H1 (cell line): ENCODE data around the gene ERVMER34-1. TPM values are rescaled to one million over a fixed set of nuclear protein-coding genes. Genes with fewer than 3 reads are reported as not detected.

Experiments
- CTCF ChIA-PET: fragments of 300-600 bp; sonication (Branson Sonifier 250); formaldehyde crosslinking; loops from one replicate; lab custom pipeline; 2021; ENCODE audit not compliant: partially characterized antibody; lab: Charles Lee
- POLR2A ChIA-PET: fragments of 300-600 bp; sonication (Branson Sonifier 250); formaldehyde crosslinking; loops from one replicate; lab custom pipeline; 2021; ENCODE audit warnings: inconsistent platforms; ENCODE audit not compliant: partially characterized antibody; lab: Charles Lee
- DNase-seq, 2 experiments: peaks; one replicate each; pipeline versions ENCODE4 v3.0.0 to v3.0.0-alpha.2; 2010 to 2022; ENCODE audit warnings: low spot score in 2 of 2, low read depth in 1 of 2, mixed read lengths in 1 of 2
- FAIRE-seq: peaks from 2 replicates; lab custom pipeline; 2011; peaks lifted over from hg19 to GRCh38; lab: Jason Lieb, UNC
- H2AFZ ChIP-seq: 2 replicates; pipeline ENCODE4 v1.8.1; 2012; ENCODE audit warnings: low read length, inconsistent platforms
- H2AK5ac ChIP-seq: 2 replicates; pipeline ENCODE4 v1.6.1; 2013; ENCODE audit warnings: low read depth, low read length
- H2BK120ac ChIP-seq: replicated peaks from 2 replicates; pipeline ENCODE3; 2013; ENCODE audit warnings: low read depth, low read length, inconsistent platforms
- H2BK12ac ChIP-seq: 2 replicates; pipeline ENCODE4 v1.6.1; 2013; ENCODE audit warnings: low read depth, low read length
- H2BK15ac ChIP-seq: 2 replicates; pipeline ENCODE4 v1.6.1; 2013; ENCODE audit warnings: low read length
- H2BK20ac ChIP-seq: 2 replicates; pipeline ENCODE4 v1.6.1; 2013; ENCODE audit warnings: low read length
- H2BK5ac ChIP-seq: 2 replicates; pipeline ENCODE4 v1.6.1; 2013; ENCODE audit warnings: low read depth, low read length
- H3K14ac ChIP-seq: 2 replicates; pipeline ENCODE4 v1.6.1; 2013; ENCODE audit warnings: inconsistent platforms; ENCODE audit not compliant: insufficient read length
- H3K18ac ChIP-seq: 2 replicates; pipeline ENCODE4 v1.6.1; 2013; ENCODE audit warnings: low read length; ENCODE audit errors: extremely low read depth
- H3K23ac ChIP-seq: 2 replicates; pipeline ENCODE4 v1.6.1; 2013; ENCODE audit warnings: inconsistent platforms; ENCODE audit not compliant: insufficient read length
- H3K23me2 ChIP-seq: 2 replicates; pipeline ENCODE4 v1.6.1; 2013; ENCODE audit warnings: low read depth, low read length
- H3K27ac ChIP-seq: 2 replicates; pipeline ENCODE4 v1.6.1; 2011; ENCODE audit warnings: low read depth, low read length, inconsistent platforms
- H3K27me3 ChIP-seq, 4 experiments: replicated peaks in 1 of 4; 1 replicate in 1 of 4; 2 replicates in 3 of 4; pipeline versions ENCODE4 v1.6.1 to v1.8.1; 2011 to 2013; ENCODE audit warnings: low read length in 3 of 4, mild to moderate bottlenecking in 3 of 4, inconsistent platforms in 2 of 4, mixed read lengths in 2 of 4, moderate library complexity in 1 of 4; ENCODE audit not compliant: control insufficient read depth in 3 of 4, insufficient read depth in 3 of 4; ENCODE audit errors: extremely low read depth in 1 of 4
- H3K36me3 ChIP-seq, 4 experiments: 2 replicates each; pipeline versions ENCODE4 v1.6.1 to v1.8.1; 2011 to 2013; ENCODE audit warnings: mild to moderate bottlenecking in 4 of 4, low read length in 3 of 4, moderate library complexity in 2 of 4, control low read depth in 1 of 4, inconsistent platforms in 1 of 4; ENCODE audit not compliant: insufficient read depth in 4 of 4, control insufficient read depth in 2 of 4
- H3K4ac ChIP-seq: replicated peaks from 2 replicates; pipeline ENCODE3; 2013; ENCODE audit warnings: low read length, low read depth, mixed read lengths, inconsistent platforms; ENCODE audit not compliant: insufficient read length
- H3K4me1 ChIP-seq, 4 experiments: replicated peaks in 1 of 4; 1 replicate in 1 of 4; 2 replicates in 3 of 4; pipeline versions ENCODE4 v1.6.1 to v1.8.1; 2011 to 2013; ENCODE audit warnings: low read length in 3 of 4, inconsistent platforms in 2 of 4, mixed read lengths in 1 of 4; ENCODE audit not compliant: insufficient read depth in 4 of 4, control insufficient read depth in 3 of 4
- H3K4me2 ChIP-seq, 2 experiments: 2 replicates each; pipeline versions ENCODE4 v1.6.1 to v1.8.1; 2011 to 2013; ENCODE audit warnings: low read depth in 2 of 2, low read length in 2 of 2, control low read depth in 1 of 2, inconsistent platforms in 1 of 2, mild to moderate bottlenecking in 1 of 2; ENCODE audit not compliant: insufficient read depth in 1 of 2
- H3K4me3 ChIP-seq, 4 experiments: fragments of 200-600, 300-600 bp in 1 of 4; sonication (generic), shearing (Covaris generic), sonication (Bioruptor Twin) in 1 of 4; 2 replicates each; pipeline versions ENCODE4 v1.5.1 to v1.8.1; 2011 to 2016; ENCODE audit warnings: low read length in 4 of 4, low read depth in 3 of 4, control low read depth in 2 of 4, inconsistent platforms in 2 of 4, mild to moderate bottlenecking in 2 of 4, mixed read lengths in 1 of 4, moderate library complexity in 1 of 4; ENCODE audit not compliant: insufficient read depth in 2 of 4; ENCODE audit errors: extremely low read depth in 1 of 4
- H3K56ac ChIP-seq: replicated peaks from 2 replicates; pipeline ENCODE3; 2013; ENCODE audit warnings: low read depth, mild to moderate bottlenecking, mixed read lengths, low read length, inconsistent platforms; ENCODE audit not compliant: insufficient read length
- H3K79me1 ChIP-seq: 2 replicates; pipeline ENCODE4 v1.6.1; 2013; ENCODE audit warnings: low read depth, low read length, control low read depth
- H3K79me2 ChIP-seq, 2 experiments: 2 replicates each; pipeline versions ENCODE4 v1.6.1 to v1.8.1; 2012 to 2013; ENCODE audit warnings: low read length in 2 of 2, mild to moderate bottlenecking in 2 of 2, inconsistent platforms in 1 of 2; ENCODE audit not compliant: insufficient read depth in 2 of 2, control insufficient read depth in 1 of 2
- H3K9ac ChIP-seq, 4 experiments: replicated peaks in 1 of 4; 1 replicate in 1 of 4; 2 replicates in 3 of 4; pipeline versions ENCODE4 v1.6.1 to v1.8.1; 2011 to 2013; ENCODE audit warnings: low read depth in 3 of 4, low read length in 3 of 4, control low read depth in 2 of 4, mild to moderate bottlenecking in 2 of 4, moderate library complexity in 2 of 4, inconsistent platforms in 1 of 4; ENCODE audit errors: extremely low read depth in 1 of 4
- H3K9me3 ChIP-seq, 2 experiments: 2 replicates each; pipeline versions ENCODE4 v1.6.1 to v1.8.1; 2012 to 2013; ENCODE audit warnings: mild to moderate bottlenecking in 2 of 2, moderate library complexity in 2 of 2, control low read depth in 1 of 2, inconsistent platforms in 1 of 2, low read depth in 1 of 2, low read length in 1 of 2, mixed read lengths in 1 of 2; ENCODE audit not compliant: insufficient read depth in 2 of 2
- H4K20me1 ChIP-seq, 2 experiments: replicated peaks in 1 of 2; 2 replicates each; pipeline versions ENCODE3 to v1.8.1; 2011 to 2013; ENCODE audit warnings: inconsistent platforms in 2 of 2, low read length in 2 of 2, mild to moderate bottlenecking in 1 of 2; ENCODE audit not compliant: insufficient read depth in 2 of 2, control insufficient read depth in 1 of 2
- H4K5ac ChIP-seq: 2 replicates; pipeline ENCODE4 v1.6.1; 2013; ENCODE audit warnings: low read length, low read depth, mixed read lengths, inconsistent platforms; ENCODE audit not compliant: insufficient read length
- H4K8ac ChIP-seq: 2 replicates; pipeline ENCODE4 v1.8.0; 2013; ENCODE audit warnings: mild to moderate bottlenecking, moderate library complexity, low read length, inconsistent platforms; ENCODE audit not compliant: insufficient read depth; ENCODE audit errors: extremely low read depth
- H4K91ac ChIP-seq: replicated peaks from 2 replicates; pipeline ENCODE3; 2013; ENCODE audit warnings: low read length, mixed read lengths, inconsistent platforms; ENCODE audit not compliant: insufficient read length
- CEBPB ChIP-seq: IDR thresholded peaks from 2 replicates; pipeline ENCODE4 v1.6.1; 2012; ENCODE audit warnings: low read depth, low read length
- SIRT6 ChIP-seq: IDR thresholded peaks from one replicate; pipeline ENCODE4 v1.7.1; 2012; ENCODE audit warnings: low read length, inconsistent platforms
- WGBS, 2 experiments: shearing (Covaris generic) in 1 of 2; methylation state at CpG; one replicate each; pipeline versions ENCODE4 v1.1.6 to v1.1.7; 2013 to 2015; ENCODE audit warnings: low lambda C conversion rate in 2 of 2, mixed read lengths in 2 of 2, inconsistent platforms in 1 of 2, low coverage in 1 of 2, missing lambda C conversion rate in 1 of 2; ENCODE audit not compliant: insufficient replicate concordance in 2 of 2, insufficient coverage in 1 of 2, insufficient read length in 1 of 2; ENCODE audit errors: extremely low coverage in 1 of 2, missing lambda C conversion rate in 1 of 2; 5-methylcytosine and 5-hydroxymethylcytosine counted together
- polyA plus RNA-seq, 7 experiments: library from polyadenylated mRNA; depleted of rRNA in 3 of 7; stranded (reverse) in 5 of 7; unstranded in 2 of 7; fragments of >200 nt in 5 of 7; fragments of 200-250 nt in 2 of 7; gene quantifications; 1 replicate in 5 of 7; 2 replicates in 1 of 7; 4 replicates in 1 of 7; pipeline versions ENCODE4 v1.2.1 to v1.2.3, GENCODE V29; 2011 to 2013; ENCODE audit warnings: missing spikeins in 2 of 7, mixed read lengths in 2 of 7
- total RNA-seq: library from RNA; stranded (reverse); fragmentation: NEBNext Ultra II Directional; extraction: Animal tissue kit (Norgen Biotek cat#: 25700); gene quantifications from 2 replicates; pipeline ENCODE4 v1.2.1, GENCODE V29; 2021

ERVMER34-1 gene
- total and polyA plus RNA-seq, 2 of the 8 experiments (the other 6 are each of a cell fraction or from before 2014, with no cell fraction given), result 14.2 to 34.3 TPM

- Histone ChIP-seq H2AK5ac (peak overlapping the region; percentile 94; the same call in 1 of the 2 replicates), H3K4me3 (peak overlapping the region in 3 of 4 experiments; percentile 17 to 63 (median 26); a peak in 4 of 8 replicates), H2BK120ac (peak overlapping the region; percentile 85), H2AFZ (0 out of 2 replicates have a peak overlapping the region, but pooled peaks have one; percentile 60), H3K18ac (peak overlapping the region; percentile 98; the same call in 1 of the 2 replicates), H3K4me2 (peak overlapping the region; percentile 69 to 77), H2BK5ac (peak overlapping the region; percentile 71; the same call in 1 of the 2 replicates), H4K5ac (no peak overlapping the region), H3K14ac (no peak overlapping the region), H2BK15ac (peak overlapping the region; percentile 75; the same call in 1 of the 2 replicates), H2BK20ac (no peak overlapping the region; the same call in 1 of the 2 replicates), H2BK12ac (peak overlapping the region; percentile 99), H3K79me2 (peaks cover 0 to 3% of the 10 kb centered on the region in 2 experiments; a peak in 1 of 4 replicates), H3K4me1 (no peaks in the 10 kb centered on the region; a peak in 1 of 7 replicates), H3K56ac (no peak overlapping the region), H3K23ac (no peak overlapping the region), H3K27me3 (peaks cover 0 to 18% (median 13%) of the 10 kb centered on the region in 4 experiments; a peak in 6 of 7 replicates), H3K9me3 (peaks cover 0 to 2% of the 10 kb centered on the region in 2 experiments; a peak in 1 of 4 replicates), H3K36me3 (peaks cover 0 to 22% (median 2%) of the 10 kb centered on the region in 4 experiments; a peak in 4 of 8 replicates), H4K20me1 (no peaks in the 10 kb centered on the region), H4K8ac (no peak overlapping the region), H3K9ac (no peak overlapping the region), H3K23me2 (peaks cover 10% of the 10 kb centered on the region; the same call in 1 of the 2 replicates), H3K27ac (no peak overlapping the region), H3K4ac (peak overlapping the region; percentile 81), H4K91ac (peak overlapping the region; percentile 97), H3K79me1 (no peaks in the 10 kb centered on the region)
- no peak for FAIRE-seq
- TF ChIP-seq CEBPB, result peak; percentile 92
- no peak for TF ChIP-seq SIRT6
- ChIA-PET CTCF (interaction anchor here (1.3 kb wide), 1 partner anchor 230 kb away, joined by 4 read pairs; no protein-coding TSS in a partner anchor), POLR2A (interaction anchor here (0.6 to 4.9 kb wide), 7 partner anchors 29 to 133 kb away, joined by 3 to 26 read pairs (median 4); no protein-coding TSS in a partner anchor)
- WGBS, 2 experiments, result 93% methylated on average over 11 of the region's 11 CpGs; no CpG with 5 or more reads in 1 of the 2 experiments
- no peak for DNase-seq
Observed at GRCh38 chr4:52750213-52750612, 1.0 kb downstream of the ERVMER34-1 start.
